Measurements from ENCODE around the gene KDM1A.
"Not testable (repeated sequence)": the region's sequence is repeated elsewhere in the genome, so short reads cannot be mapped to it uniquely, and the experiment has no call there.

KDM1A gene

GRCh38 chr1:22976127-22976460 is 43.2 kb upstream of the KDM1A start:
- H3K4me3 ChIP-seq (ENCODE audit: low read length): no peak overlapping the region
- DNase-seq (ENCODE audit: low read depth): no peak
- no peak for TF ChIP-seq CTCF (IDR thresholded peaks at IDR 0.05; ENCODE audit: insufficient read depth, low read depth, low read length, missing control alignments)

GRCh38 chr1:22976461-22977243 is 42.6 kb upstream of the KDM1A start:
- peak; percentile 90 for TF ChIP-seq CTCF (IDR thresholded peaks at IDR 0.05; ENCODE audit: insufficient read depth, low read depth, low read length, missing control alignments)
- peak; percentile 89 for DNase-seq (ENCODE audit: low read depth)
- no peak overlapping the region for H3K4me3 ChIP-seq (ENCODE audit: low read length)

- peak; percentile 81 for DNase-seq (ENCODE audit: low read depth)
- TF ChIP-seq CTCF (IDR thresholded peaks at IDR 0.05; ENCODE audit: insufficient read depth, low read depth, low read length, missing control alignments): no peak
- H3K4me3 ChIP-seq (ENCODE audit: low read length): no peak overlapping the region
Measured at GRCh38 chr1:22978299-22978698, 41.0 kb upstream of the KDM1A start.

GRCh38 chr1:22980471-22980790 is 38.8 kb upstream of the KDM1A start:
- not testable (repeated sequence) for H3K4me3 ChIP-seq (ENCODE audit: low read length); DNase-seq (ENCODE audit: low read depth)

- DNase-seq (ENCODE audit: low read depth): no peak
- H3K4me3 ChIP-seq (ENCODE audit: low read length): no peak overlapping the region
- TF ChIP-seq CTCF (IDR thresholded peaks at IDR 0.05; ENCODE audit: insufficient read depth, low read depth, low read length, missing control alignments): no peak
Measured at GRCh38 chr1:22983944-22984343, 35.3 kb upstream of the KDM1A start.

GRCh38 chr1:22992384-22992783 is 26.9 kb upstream of the KDM1A start:
- not testable (repeated sequence) for DNase-seq (ENCODE audit: low read depth); H3K4me3 ChIP-seq (ENCODE audit: low read length)

GRCh38 chr1:22993220-22993795 is 26.0 kb upstream of the KDM1A start:
- H3K4me3 ChIP-seq (ENCODE audit: low read length); DNase-seq (ENCODE audit: low read depth): not testable (repeated sequence)

- no peak overlapping the region for H3K4me3 ChIP-seq (ENCODE audit: low read length)
- no peak for TF ChIP-seq CTCF (IDR thresholded peaks at IDR 0.05; ENCODE audit: insufficient read depth, low read depth, low read length, missing control alignments)
- DNase-seq (ENCODE audit: low read depth): no peak
Measured at GRCh38 chr1:22995774-22996173, 23.5 kb upstream of the KDM1A start.

- not testable (repeated sequence) for H3K4me3 ChIP-seq (ENCODE audit: low read length); DNase-seq (ENCODE audit: low read depth)
Measured at GRCh38 chr1:22997528-22997927, 21.7 kb upstream of the KDM1A start.

- not testable (repeated sequence) for H3K4me3 ChIP-seq (ENCODE audit: low read length); DNase-seq (ENCODE audit: low read depth)
Measured at GRCh38 chr1:23000133-23000532, 19.1 kb upstream of the KDM1A start.

- not testable (repeated sequence) for DNase-seq (ENCODE audit: low read depth)
Measured at GRCh38 chr1:23002218-23002617, 17.1 kb upstream of the KDM1A start.

More at GRCh38 chr1:23002218-23002617, 17.1 kb upstream of the KDM1A start:
- H3K4me3 ChIP-seq (ENCODE audit: low read length): not testable (repeated sequence)
